Gastroesophageal sphincter (tissue), 3 donors: Measurements from ENCODE around the gene CCNI.

Experiments
- POLR2A ChIP-seq, 2 donors: fragments of 450-650 bp; IDR thresholded peaks; one replicate each; pipeline ENCODE4 v1.6.1; 2017; ENCODE audit warnings: antibody characterized with exemption in 2 of 2, mild to moderate bottlenecking in 2 of 2, moderate library complexity in 1 of 2
- POLR2AphosphoS5 ChIP-seq: sonication (generic); formaldehyde crosslinking; IDR thresholded peaks from one replicate; pipeline ENCODE4 v1.6.1; 2017; ENCODE audit warnings: antibody characterized with exemption
- TF ChIP-seq, protein P1 (sequence below), 4 experiments: fragments of 200-600 bp in 2 of 4; fragments of 450-650 bp in 2 of 4; sonication (generic) in 1 of 4; IDR thresholded peaks; one replicate each; pipeline ENCODE4 v1.5.1; 2017 to 2019; ENCODE audit warnings: antibody characterized with exemption in 4 of 4, mild to moderate bottlenecking in 2 of 4, moderate library complexity in 2 of 4

DNA sequence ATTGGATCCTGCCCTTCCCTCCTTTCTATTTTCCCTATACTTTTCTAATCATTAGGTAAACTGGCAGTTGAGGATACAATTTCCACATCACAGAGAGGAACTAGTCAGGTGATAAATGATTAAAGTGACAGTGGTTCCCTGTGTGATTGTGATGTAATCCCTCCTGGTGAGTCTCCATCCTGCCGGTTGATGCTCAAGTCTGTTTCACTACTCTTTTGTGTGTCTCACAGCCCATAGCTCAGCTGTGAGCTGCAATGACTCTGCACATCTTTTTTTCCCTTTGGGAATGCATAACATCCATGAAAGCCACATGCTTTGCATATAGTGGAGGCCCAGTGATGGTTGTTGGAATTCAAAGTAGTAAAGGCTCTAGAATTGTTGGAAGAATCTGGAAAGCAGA, 60.4 kb downstream of the CCNI start:
- TF ChIP-seq POLR2AphosphoS5: no peak
- TF ChIP-seq POLR2A (IDR thresholded peaks at IDR 0.05): no peak
- TF ChIP-seq, protein P1, sequence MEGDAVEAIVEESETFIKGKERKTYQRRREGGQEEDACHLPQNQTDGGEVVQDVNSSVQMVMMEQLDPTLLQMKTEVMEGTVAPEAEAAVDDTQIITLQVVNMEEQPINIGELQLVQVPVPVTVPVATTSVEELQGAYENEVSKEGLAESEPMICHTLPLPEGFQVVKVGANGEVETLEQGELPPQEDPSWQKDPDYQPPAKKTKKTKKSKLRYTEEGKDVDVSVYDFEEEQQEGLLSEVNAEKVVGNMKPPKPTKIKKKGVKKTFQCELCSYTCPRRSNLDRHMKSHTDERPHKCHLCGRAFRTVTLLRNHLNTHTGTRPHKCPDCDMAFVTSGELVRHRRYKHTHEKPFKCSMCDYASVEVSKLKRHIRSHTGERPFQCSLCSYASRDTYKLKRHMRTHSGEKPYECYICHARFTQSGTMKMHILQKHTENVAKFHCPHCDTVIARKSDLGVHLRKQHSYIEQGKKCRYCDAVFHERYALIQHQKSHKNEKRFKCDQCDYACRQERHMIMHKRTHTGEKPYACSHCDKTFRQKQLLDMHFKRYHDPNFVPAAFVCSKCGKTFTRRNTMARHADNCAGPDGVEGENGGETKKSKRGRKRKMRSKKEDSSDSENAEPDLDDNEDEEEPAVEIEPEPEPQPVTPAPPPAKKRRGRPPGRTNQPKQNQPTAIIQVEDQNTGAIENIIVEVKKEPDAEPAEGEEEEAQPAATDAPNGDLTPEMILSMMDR (IDR thresholded peaks at IDR 0.05): no peak
